HG03558 (cell line): ENCODE results near the gene LRRC45.

Source experiments
- ATAC-seq: cut with Tn5 transposase; IDR thresholded peaks from one replicate; pipeline ENCODE4 v1.9.1; 2021; ENCODE audit warnings: moderate number of reproducible peaks; ENCODE audit not compliant: unreplicated experiment; ENCODE audit errors: extremely low read depth

The LRRC45 gene

GRCh38 chr17:82017612-82018151, 5.4 kb upstream of the LRRC45 start:
- ATAC-seq = no peak

GRCh38 chr17:82018152-82018988, 4.7 kb upstream of the LRRC45 start:
- ATAC-seq = no peak

GRCh38 chr17:82018989-82019689, 4.0 kb upstream of the LRRC45 start:
- no peak for ATAC-seq

GRCh38 chr17:82019690-82020571, 3.2 kb upstream of the LRRC45 start:
- no peak for ATAC-seq

- no peak for ATAC-seq
Observed at GRCh38 chr17:82020572-82021106, 2.5 kb upstream of the LRRC45 start.

- no peak for ATAC-seq
Observed at GRCh38 chr17:82021107-82021899, 1.8 kb upstream of the LRRC45 start.

GRCh38 chr17:82021900-82022309, 1.2 kb upstream of the LRRC45 start:
- ATAC-seq = no peak

GRCh38 chr17:82022310-82022980, 660 bp upstream of the LRRC45 start, which contains the start of gene CENPX:
TSS of gene CENPX (minus strand) at chr17:82022878. CDS start at chr17:82022861, 17 bp downstream.
- peak; percentile 35 for ATAC-seq

GRCh38 chr17:82023447-82024241, 539 bp downstream of the LRRC45 start:
- no peak for ATAC-seq

- no peak for ATAC-seq
Observed at GRCh38 chr17:82024859-82025258, 1.8 kb downstream of the LRRC45 start.

- no peak for ATAC-seq
Observed at GRCh38 chr17:82025401-82026107, 2.4 kb downstream of the LRRC45 start.

- no peak for ATAC-seq
Observed at GRCh38 chr17:82028246-82028645, 5.1 kb downstream of the LRRC45 start.

GRCh38 chr17:82028966-82029365, 5.9 kb downstream of the LRRC45 start:
- ATAC-seq = no peak

- no peak for ATAC-seq
Observed at GRCh38 chr17:82029391-82029790, 6.3 kb downstream of the LRRC45 start.

- ATAC-seq = no peak
Observed at GRCh38 chr17:82029990-82030469, 6.9 kb downstream of the LRRC45 start.

GRCh38 chr17:82030470-82031302, 7.6 kb downstream of the LRRC45 start:
- no peak for ATAC-seq
